ENCODE results near the gene KCNIP4.

GRCh38 chr4:21290562-21290961 lies 658.0 kb downstream of the KCNIP4 start:
- TF ChIP-seq CTCF (IDR thresholded peaks at IDR 0.05; ENCODE audit: insufficient read depth, low read length) (no peak), POLR2AphosphoS5 (IDR thresholded peaks at IDR 0.05; ENCODE audit: low read depth) (no peak), REST (IDR thresholded peaks at IDR 0.05; ENCODE audit: insufficient replicate concordance, low read depth) (no peak), SPI1 (IDR thresholded peaks at IDR 0.05; ENCODE audit: borderline replicate concordance, low read depth) (no peak)

Measured in HL-60 (cell line).